PC-3 (cell line): Measurements from ENCODE around the gene CASD1. TPM values are rescaled to one million over a fixed set of nuclear protein-coding genes. Genes with fewer than 3 reads are reported as not detected.

Experiments used
- ATAC-seq: fragments of 200-7000 bp; cut with Tn5 transposase; 2 replicates; pipeline ENCODE4 v1.9.1; 2020; ENCODE audit warnings: mild to moderate bottlenecking, moderate library complexity
- BruUV-seq: library from RNA; stranded (reverse); fragments of 400-500 nt; replicated peaks from 2 replicates; lab custom pipeline; 2021; lab: Mats Ljungman, UMichigan
- CTCF ChIA-PET: fragments of 300-600 bp; sonication (Branson Sonifier 250); formaldehyde crosslinking; loops from one replicate; lab custom pipeline; 2022; ENCODE audit warnings: antibody characterized with exemption; lab: Charles Lee
- POLR2A ChIA-PET: fragments of 300-600 bp; sonication (Branson Sonifier 250); formaldehyde crosslinking; loops from one replicate; lab custom pipeline; 2022; ENCODE audit warnings: antibody characterized with exemption; ENCODE audit not compliant: unreplicated experiment; lab: Charles Lee
- DNase-seq: peaks from one replicate; pipeline ENCODE4 v3.0.0-alpha.2; 2015
- H2AFZ ChIP-seq: fragments of 300-600 bp; sonication (generic); 2 replicates; pipeline ENCODE4 v1.6.0; 2016; ENCODE audit warnings: antibody characterized with exemption, low read length
- H3F3A ChIP-seq: fragments of 300-600 bp; sonication (generic); one replicate; pipeline ENCODE4 v1.6.0; 2017; ENCODE audit warnings: antibody characterized with exemption, low read length, control low read depth, mild to moderate bottlenecking; ENCODE audit not compliant: unreplicated experiment
- H3K27ac ChIP-seq: fragments of 300-600 bp; sonication (generic); 2 replicates; pipeline ENCODE4 v1.5.1; 2016; ENCODE audit warnings: mild to moderate bottlenecking, low read length
- H3K27me3 ChIP-seq: fragments of 300-600 bp; sonication (generic); 2 replicates; pipeline ENCODE4 v1.6.1; 2016; ENCODE audit warnings: low read length, mixed read lengths
- H3K36me3 ChIP-seq: fragments of 300-600 bp; sonication (generic); 2 replicates; pipeline ENCODE4 v1.6.1; 2016; ENCODE audit warnings: low read depth, mixed run types, low read length, mixed read lengths
- H3K4me1 ChIP-seq: fragments of 300-600 bp; sonication (generic); 2 replicates; pipeline ENCODE4 v1.5.1; 2016; ENCODE audit warnings: low read length; ENCODE audit not compliant: insufficient read depth
- H3K4me2 ChIP-seq: fragments of 300-600 bp; sonication (generic); 2 replicates; pipeline ENCODE4 v1.6.0; 2016; ENCODE audit warnings: low read length
- H3K4me3 ChIP-seq: fragments of 300-600 bp; sonication (generic); 2 replicates; pipeline ENCODE4 v1.5.1; 2016; ENCODE audit warnings: mild to moderate bottlenecking, low read length, mixed read lengths
- H3K79me2 ChIP-seq: fragments of 300-600 bp; sonication (generic); 2 replicates; pipeline ENCODE4 v1.6.1; 2017; ENCODE audit warnings: low read length, mixed read lengths
- H3K9ac ChIP-seq: fragments of 300-600 bp; sonication (generic); 2 replicates; pipeline ENCODE4 v1.6.0; 2016; ENCODE audit warnings: mild to moderate bottlenecking, low read length
- H3K9me2 ChIP-seq: fragments of 300-600 bp; sonication (generic); replicated peaks from 2 replicates; pipeline ENCODE4 v1.6.1; 2016; ENCODE audit warnings: mixed run types, low read length, mixed read lengths
- H3K9me3 ChIP-seq: fragments of 300-600 bp; sonication (generic); 2 replicates; pipeline ENCODE4 v1.6.1; 2016; ENCODE audit warnings: low read length, mixed read lengths
- H4K20me1 ChIP-seq: fragments of 300-600 bp; sonication (generic); 2 replicates; pipeline ENCODE4 v1.6.1; 2016; ENCODE audit warnings: low read length, mixed read lengths
- CTCF ChIP-seq: fragments of 300-600 bp; sonication (generic); conservative IDR thresholded peaks from 2 replicates; pipeline ENCODE4 v1.5.1; 2017; ENCODE audit warnings: antibody characterized with exemption, low read depth, mild to moderate bottlenecking, low read length
- EZH2 ChIP-seq: fragments of 300-600 bp; sonication (generic); IDR thresholded peaks from one replicate; pipeline ENCODE4 v1.6.1; 2017; ENCODE audit warnings: antibody characterized with exemption, mild to moderate bottlenecking, low read length; ENCODE audit not compliant: unreplicated experiment
- EZH2phosphoT487 ChIP-seq: fragments of 300-600 bp; sonication (generic); IDR thresholded peaks from 2 replicates; pipeline ENCODE4 v1.6.1; 2018; ENCODE audit warnings: mild to moderate bottlenecking, antibody characterized with exemption, low read length, borderline replicate concordance
- intact Hi-C: fragments of 100-400 bp; cut with micrococcal nuclease; formaldehyde crosslinking; loops from 2 replicates; pipeline ENCODE4 v1.9.0; 2023
- total RNA-seq: library from RNA; depleted of rRNA; stranded (reverse); fragments of >200 nt; gene quantifications from 2 replicates; pipeline ENCODE4 v1.2.3, GENCODE V29; 2014

The CASD1 gene
- total RNA-seq, 1 experiment from 2014 or later, result 9.3 TPM

GRCh38 chr7:94514140-94514889 is 4.7 kb downstream of the CASD1 start:
- no TSS peak for BruUV-seq
- Histone ChIP-seq H3K4me3 (no peak overlapping the region), H3K79me2 (peaks cover 60% of the 10 kb centered on the region), H3K27me3 (no peaks in the 10 kb centered on the region), H3K9me2 (no peaks in the 10 kb centered on the region), H4K20me1 (no peaks in the 10 kb centered on the region; the same call in 1 of the 2 replicates), H3K4me1 (peaks cover 20% of the 10 kb centered on the region), H3K9me3 (no peaks in the 10 kb centered on the region), H3K36me3 (no peaks in the 10 kb centered on the region), H3K9ac (no peak overlapping the region), H3K4me2 (no peak overlapping the region), H3F3A (no peaks in the 10 kb centered on the region), H3K27ac (no peak overlapping the region), H2AFZ (no peak overlapping the region)
- intact Hi-C loops, result no loop called here
- no peak for TF ChIP-seq EZH2
- TF ChIP-seq EZH2phosphoT487, result no peak
- no peak for TF ChIP-seq CTCF
- CTCF ChIA-PET, result no interaction called here
- POLR2A ChIA-PET, result interaction anchor here (0.7 kb wide), 2 partner anchors 20 to 136 kb away, joined by 5 to 8 read pairs; no protein-coding TSS in a partner anchor
- DNase-seq (no peak), ATAC-seq (no peak)

- H3K4me3 ChIP-seq, result no peak overlapping the region
- no TSS peak for BruUV-seq
- POLR2A ChIA-PET, result interaction anchor here (0.7 kb wide), 3 partner anchors 12 to 136 kb away, joined by 3 to 8 read pairs (median 5); no protein-coding TSS in a partner anchor
- H3K9me2 ChIP-seq, result no peaks in the 10 kb centered on the region
- CTCF ChIA-PET, result no interaction called here
- no peak overlapping the region for H3K27ac ChIP-seq
- intact Hi-C loops, result no loop called here
- no peak overlapping the region for H2AFZ ChIP-seq
- H3F3A ChIP-seq, result no peaks in the 10 kb centered on the region
- H3K27me3 ChIP-seq, result no peaks in the 10 kb centered on the region
- no peak for DNase-seq
- no peak for TF ChIP-seq EZH2phosphoT487
- no peak for TF ChIP-seq EZH2
- no peak for TF ChIP-seq CTCF
- H3K36me3 ChIP-seq, result no peaks in the 10 kb centered on the region
- peaks cover 20% of the 10 kb centered on the region for H3K4me1 ChIP-seq
- no peak overlapping the region for H3K4me2 ChIP-seq
- no peaks in the 10 kb centered on the region; the same call in 1 of the 2 replicates for H4K20me1 ChIP-seq
- H3K9me3 ChIP-seq, result no peaks in the 10 kb centered on the region
- H3K79me2 ChIP-seq, result peaks cover 60% of the 10 kb centered on the region
- ATAC-seq, result no peak
- no peak overlapping the region for H3K9ac ChIP-seq
Measured at GRCh38 chr7:94514917-94515316, 5.3 kb downstream of the CASD1 start.

- no peaks in the 10 kb centered on the region for H3F3A ChIP-seq
- TF ChIP-seq CTCF, result no peak
- no peak for TF ChIP-seq EZH2phosphoT487
- no peak for TF ChIP-seq EZH2
- BruUV-seq, result no TSS peak
- no peaks in the 10 kb centered on the region for H3K4me1 ChIP-seq
- ATAC-seq (no peak), DNase-seq (no peak)
- H3K27ac ChIP-seq, result no peak overlapping the region
- ChIA-PET CTCF (no interaction called here), POLR2A (no interaction called here)
- H3K4me2 ChIP-seq, result no peak overlapping the region
- no peaks in the 10 kb centered on the region for H3K9me2 ChIP-seq
- no peaks in the 10 kb centered on the region for H3K27me3 ChIP-seq
- no peak overlapping the region for H3K9ac ChIP-seq
- H3K79me2 ChIP-seq, result no peaks in the 10 kb centered on the region
- H2AFZ ChIP-seq, result no peak overlapping the region
- intact Hi-C loops, result no loop called here
- H4K20me1 ChIP-seq, result no peaks in the 10 kb centered on the region
- peaks cover 10% of the 10 kb centered on the region; the same call in 1 of the 2 replicates for H3K36me3 ChIP-seq
- no peaks in the 10 kb centered on the region for H3K9me3 ChIP-seq
- no peak overlapping the region for H3K4me3 ChIP-seq
Measured at GRCh38 chr7:94525923-94526322, 16.3 kb downstream of the CASD1 start.
